Small intestine (tissue), 7 donors: ENCODE data around the gene CBFA2T3. TPM values are rescaled to one million over a fixed set of nuclear protein-coding genes. Genes with fewer than 3 reads are reported as not detected.

Experiments used
- DNase-seq, 2 donors: peaks; one replicate each; pipeline versions ENCODE4 v3.0.0 to v3.0.0-alpha.2; 2013
- FAIRE-seq: peaks from 2 replicates; lab custom pipeline; 2012; peaks lifted over from hg19 to GRCh38; lab: Jason Lieb, UNC
- H3K27ac ChIP-seq, 3 donors: one replicate each; pipeline ENCODE4 v1.5.1; 2013; ENCODE audit warnings: low read length in 2 of 3, mild to moderate bottlenecking in 2 of 3, control low read depth in 1 of 3, inconsistent platforms in 1 of 3, low read depth in 1 of 3, moderate library complexity in 1 of 3
- H3K27me3 ChIP-seq, 3 donors: one replicate each; pipeline ENCODE4 v1.6.1; 2013; ENCODE audit warnings: low read length in 3 of 3, inconsistent platforms in 1 of 3; ENCODE audit not compliant: control insufficient read depth in 3 of 3, insufficient read depth in 3 of 3
- H3K36me3 ChIP-seq, 3 donors: one replicate each; pipeline ENCODE4 v1.6.1; 2013; ENCODE audit warnings: low read length in 3 of 3, inconsistent platforms in 1 of 3, low read depth in 1 of 3, mild to moderate bottlenecking in 1 of 3, moderate library complexity in 1 of 3; ENCODE audit not compliant: control insufficient read depth in 3 of 3, insufficient read depth in 2 of 3
- H3K4me1 ChIP-seq, 3 donors: one replicate each; pipeline ENCODE4 v1.6.1; 2013; ENCODE audit warnings: low read length in 2 of 3, inconsistent platforms in 1 of 3, low read depth in 1 of 3, mild to moderate bottlenecking in 1 of 3, moderate library complexity in 1 of 3; ENCODE audit not compliant: control insufficient read depth in 3 of 3, insufficient read depth in 2 of 3
- H3K4me3 ChIP-seq, 3 donors: one replicate each; pipeline ENCODE4 v1.5.1; 2013; ENCODE audit warnings: low read length in 3 of 3, control low read depth in 1 of 3, inconsistent platforms in 1 of 3, low read depth in 1 of 3, mild to moderate bottlenecking in 1 of 3, moderate library complexity in 1 of 3
- H3K9me3 ChIP-seq, 2 donors: one replicate each; pipeline ENCODE4 v1.6.1; 2013; ENCODE audit warnings: low read depth in 1 of 2, low read length in 1 of 2; ENCODE audit not compliant: control insufficient read depth in 2 of 2, insufficient read depth in 1 of 2
- WGBS, 3 donors: extraction: QIAGEN DNeasy Blood & Tissue Kit; methylation state at CpG; one replicate each; pipeline ENCODE4 v1.1.7; 2013; 5-methylcytosine and 5-hydroxymethylcytosine counted together
- polyA plus RNA-seq, 4 donors: library from polyadenylated mRNA; stranded (reverse) in 3 of 4; unstranded in 1 of 4; fragments of 200-250 nt in 3 of 4; fragments of 120-200 nt in 1 of 4; gene quantifications; one replicate each; pipeline versions ENCODE4 v1.2.1 to v1.2.3, GENCODE V29; 2013
- donor health status: healthy with polysubstance abuse.
- donor health status: control.
- donor health status: control.
- donor health status: Bipolar disorder and iron deficiency.
- donor health status: healthy.

Gene CBFA2T3
- polyA plus RNA-seq, 4 donors = 1.4 to 8.4 (median 4.1) TPM

- Histone ChIP-seq H3K4me3 (no peak overlapping the region), H3K9me3 (no peaks in the 10 kb centered on the region), H3K27me3 (peaks cover 4 to 18% (median 5%) of the 10 kb centered on the region in 3 donors), H3K27ac (no peak overlapping the region), H3K36me3 (no peaks in the 10 kb centered on the region), H3K4me1 (no peaks in the 10 kb centered on the region)
- no peak for FAIRE-seq
- DNase-seq = no peak
- WGBS, 3 donors = 54 to 70% (median 55%) methylated on average over 12 to 21 of the region's 21 CpGs
Measured at GRCh38 chr16:88871730-88872416, 105.1 kb downstream of the CBFA2T3 start.

- DNase-seq = no peak
- H3K27ac ChIP-seq = no peak overlapping the region
- H3K36me3 ChIP-seq = no peaks in the 10 kb centered on the region
- no peaks in the 10 kb centered on the region for H3K4me1 ChIP-seq
- no peak for FAIRE-seq
- 11 to 27% (median 18%) methylated on average over 8 of the region's 8 CpGs for WGBS, 3 donors
- H3K27me3 ChIP-seq = peaks cover 4 to 18% (median 5%) of the 10 kb centered on the region in 3 donors
- H3K4me3 ChIP-seq = no peak overlapping the region
- H3K9me3 ChIP-seq = no peaks in the 10 kb centered on the region
Measured at GRCh38 chr16:88871349-88871702, 105.7 kb downstream of the CBFA2T3 start.

GRCh38 chr16:88870608-88871348 is 106.2 kb downstream of the CBFA2T3 start:
- no peak overlapping the region for H3K4me3 ChIP-seq

GRCh38 chr16:88869673-88869980 is 107.4 kb downstream of the CBFA2T3 start:
- Histone ChIP-seq H3K9me3 (no peaks in the 10 kb centered on the region), H3K4me3 (no peak overlapping the region), H3K27ac (no peak overlapping the region), H3K4me1 (no peaks in the 10 kb centered on the region), H3K27me3 (peaks cover 4 to 18% (median 5%) of the 10 kb centered on the region in 3 donors), H3K36me3 (no peaks in the 10 kb centered on the region)
- 69 to 90% (median 73%) methylated on average over 9 of the region's 9 CpGs for WGBS, 3 donors
- DNase-seq = no peak
- FAIRE-seq = no peak

More at GRCh38 chr16:88870608-88871348, 106.2 kb downstream of the CBFA2T3 start:
- Histone ChIP-seq H3K27ac (no peak overlapping the region), H3K9me3 (no peaks in the 10 kb centered on the region), H3K36me3 (no peaks in the 10 kb centered on the region), H3K4me1 (no peaks in the 10 kb centered on the region), H3K27me3 (peaks cover 4 to 18% (median 5%) of the 10 kb centered on the region in 3 donors)
- no peak for FAIRE-seq
- WGBS, 3 donors = 26 to 41% (median 37%) methylated on average over 35 to 37 of the region's 37 CpGs
- no peak for DNase-seq

- peaks cover 4 to 18% (median 5%) of the 10 kb centered on the region in 3 donors for H3K27me3 ChIP-seq
- H3K9me3 ChIP-seq = no peaks in the 10 kb centered on the region
- FAIRE-seq = no peak
- H3K27ac ChIP-seq = no peak overlapping the region
- H3K4me3 ChIP-seq = no peak overlapping the region
- DNase-seq = no peak
- WGBS, 3 donors = 73 to 88% (median 80%) methylated on average over 27 of the region's 27 CpGs
- no peaks in the 10 kb centered on the region for H3K4me1 ChIP-seq
- no peaks in the 10 kb centered on the region for H3K36me3 ChIP-seq
Measured at GRCh38 chr16:88868974-88869672, 107.9 kb downstream of the CBFA2T3 start.

GRCh38 chr16:88867581-88868246 is 109.3 kb downstream of the CBFA2T3 start:
- Histone ChIP-seq H3K36me3 (peaks cover 0 to 6% (median 0%) of the 10 kb centered on the region in 3 donors), H3K27ac (no peak overlapping the region), H3K4me3 (no peak overlapping the region), H3K27me3 (peaks cover 4 to 18% (median 5%) of the 10 kb centered on the region in 3 donors), H3K9me3 (no peaks in the 10 kb centered on the region), H3K4me1 (no peaks in the 10 kb centered on the region)
- 71 to 82% (median 74%) methylated on average over 20 to 24 of the region's 24 CpGs for WGBS, 3 donors
- FAIRE-seq (no peak), DNase-seq (no peak)

GRCh38 chr16:88866151-88866920 is 110.7 kb downstream of the CBFA2T3 start, which contains the start of gene PABPN1L:
Gene PABPN1L, minus strand, starts transcription at chr16:88866660. Its CDS starts 54 bp downstream, at chr16:88866606.
- no peaks in the 10 kb centered on the region for H3K9me3 ChIP-seq
- FAIRE-seq (no peak), DNase-seq (no peak)
- WGBS, 3 donors = 60 to 76% (median 67%) methylated on average over 18 to 20 of the region's 20 CpGs
- peaks cover 4 to 19% (median 4%) of the 10 kb centered on the region in 3 donors for H3K36me3 ChIP-seq
- peaks cover 4 to 15% (median 5%) of the 10 kb centered on the region in 3 donors for H3K27me3 ChIP-seq
- no peak within 1 kb of the TSS for H3K4me3 ChIP-seq
- no peaks in the 10 kb centered on the region for H3K4me1 ChIP-seq
- H3K27ac ChIP-seq = no peak within 1 kb of the TSS
